Esophagus muscularis mucosa (tissue), 4 donors: ENCODE results near the gene CPLX4.

Experiments
- EP300 ChIP-seq: sonication (generic); formaldehyde crosslinking; IDR thresholded peaks from one replicate; pipeline ENCODE4 v1.6.1; 2017; ENCODE audit warnings: antibody characterized with exemption
- POLR2A ChIP-seq: fragments of 450-650 bp; IDR thresholded peaks from one replicate; pipeline ENCODE4 v1.6.1; 2017; ENCODE audit warnings: antibody characterized with exemption, moderate library complexity, mild to moderate bottlenecking, low read depth
- POLR2AphosphoS5 ChIP-seq, 2 donors: sonication (generic); formaldehyde crosslinking; IDR thresholded peaks; one replicate each; pipeline ENCODE4 v1.6.1; 2017; ENCODE audit warnings: antibody characterized with exemption in 2 of 2
- TF ChIP-seq, protein P1 (sequence below), 3 experiments: fragments of 200-600 bp in 2 of 3; fragments of 450-650 bp in 1 of 3; sonication (generic) in 2 of 3; IDR thresholded peaks; one replicate each; pipeline ENCODE4 v1.5.1; 2017 to 2019; ENCODE audit warnings: antibody characterized with exemption in 3 of 3, mild to moderate bottlenecking in 2 of 3, moderate library complexity in 1 of 3

DNA sequence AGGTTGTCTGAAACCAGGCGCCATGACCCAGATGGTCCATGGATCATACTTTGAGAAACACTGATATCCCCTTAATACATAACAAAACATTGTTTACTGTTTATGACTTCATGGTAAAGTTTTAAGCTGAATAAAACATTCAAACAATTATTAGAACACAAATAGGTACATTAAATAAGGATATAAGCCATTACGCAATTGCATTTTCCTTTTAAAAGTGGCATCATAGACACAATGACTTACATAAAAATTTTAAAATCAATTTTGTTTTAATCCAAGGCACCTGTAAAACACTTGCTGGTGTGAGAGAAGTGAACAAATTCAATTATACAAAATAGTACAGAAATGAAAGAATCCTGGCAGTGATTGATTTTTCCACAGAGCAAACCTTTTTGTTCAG is 10.2 kb upstream of the CPLX4 start:
- TF ChIP-seq, protein P1, sequence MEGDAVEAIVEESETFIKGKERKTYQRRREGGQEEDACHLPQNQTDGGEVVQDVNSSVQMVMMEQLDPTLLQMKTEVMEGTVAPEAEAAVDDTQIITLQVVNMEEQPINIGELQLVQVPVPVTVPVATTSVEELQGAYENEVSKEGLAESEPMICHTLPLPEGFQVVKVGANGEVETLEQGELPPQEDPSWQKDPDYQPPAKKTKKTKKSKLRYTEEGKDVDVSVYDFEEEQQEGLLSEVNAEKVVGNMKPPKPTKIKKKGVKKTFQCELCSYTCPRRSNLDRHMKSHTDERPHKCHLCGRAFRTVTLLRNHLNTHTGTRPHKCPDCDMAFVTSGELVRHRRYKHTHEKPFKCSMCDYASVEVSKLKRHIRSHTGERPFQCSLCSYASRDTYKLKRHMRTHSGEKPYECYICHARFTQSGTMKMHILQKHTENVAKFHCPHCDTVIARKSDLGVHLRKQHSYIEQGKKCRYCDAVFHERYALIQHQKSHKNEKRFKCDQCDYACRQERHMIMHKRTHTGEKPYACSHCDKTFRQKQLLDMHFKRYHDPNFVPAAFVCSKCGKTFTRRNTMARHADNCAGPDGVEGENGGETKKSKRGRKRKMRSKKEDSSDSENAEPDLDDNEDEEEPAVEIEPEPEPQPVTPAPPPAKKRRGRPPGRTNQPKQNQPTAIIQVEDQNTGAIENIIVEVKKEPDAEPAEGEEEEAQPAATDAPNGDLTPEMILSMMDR (IDR thresholded peaks at IDR 0.05), result no peak
- no peak for TF ChIP-seq POLR2AphosphoS5 (IDR thresholded peaks at IDR 0.05)
- TF ChIP-seq EP300, result no peak
- no peak for TF ChIP-seq POLR2A
